GM19468 (cell line): ENCODE data around the gene LATS1.
"Not testable (repeated sequence)": the region's sequence is repeated elsewhere in the genome, so short reads cannot be mapped to it uniquely, and the experiment has no call there.

Experiments
- ATAC-seq: cut with Tn5 transposase; IDR thresholded peaks from one replicate; pipeline ENCODE4 v1.9.1; 2021; ENCODE audit warnings: mild to moderate bottlenecking, moderate library complexity, moderate number of reproducible peaks; ENCODE audit not compliant: unreplicated experiment; ENCODE audit errors: extremely low read depth

The LATS1 gene

GRCh38 chr6:149729824-149730223 is 11.9 kb upstream of the LATS1 start:
- ATAC-seq = no peak

GRCh38 chr6:149728499-149729234 is 10.8 kb upstream of the LATS1 start:
- no peak for ATAC-seq

GRCh38 chr6:149727793-149728498 is 10.0 kb upstream of the LATS1 start:
- no peak for ATAC-seq

- ATAC-seq = no peak
These were observed 7.9 kb upstream of the LATS1 start for GRCh38 chr6:149725785-149726184.

GRCh38 chr6:149723771-149724417 is 6.0 kb upstream of the LATS1 start:
- ATAC-seq = no peak

GRCh38 chr6:149723262-149723661 is 5.4 kb upstream of the LATS1 start:
- ATAC-seq = no peak

GRCh38 chr6:149719531-149719930 is 1.6 kb upstream of the LATS1 start:
- ATAC-seq = no peak

GRCh38 chr6:149717255-149717587 is 680 bp downstream of the LATS1 start:
- ATAC-seq = no peak

GRCh38 chr6:149716181-149716963 is 1.5 kb downstream of the LATS1 start:
- ATAC-seq = no peak

- ATAC-seq = no peak
These were observed 3.5 kb downstream of the LATS1 start for GRCh38 chr6:149714442-149714841.

- ATAC-seq = no peak
These were observed 6.2 kb downstream of the LATS1 start for GRCh38 chr6:149711711-149712110.

- ATAC-seq = no peak
These were observed 16.2 kb downstream of the LATS1 start for GRCh38 chr6:149701714-149702113.

GRCh38 chr6:149699150-149699549 is 18.8 kb downstream of the LATS1 start:
- no peak for ATAC-seq

- no peak for ATAC-seq
These were observed 19.7 kb downstream of the LATS1 start for GRCh38 chr6:149698175-149698574.

- ATAC-seq = no peak
These were observed 21.0 kb downstream of the LATS1 start for GRCh38 chr6:149696901-149697300.

- no peak for ATAC-seq
These were observed 23.0 kb downstream of the LATS1 start for GRCh38 chr6:149694921-149695320.

- no peak for ATAC-seq
These were observed 26.7 kb downstream of the LATS1 start for GRCh38 chr6:149691201-149691600.

- no peak for ATAC-seq
These were observed 31.7 kb downstream of the LATS1 start for GRCh38 chr6:149686230-149686629.

GRCh38 chr6:149683256-149683859 is 34.5 kb downstream of the LATS1 start:
- ATAC-seq = no peak

GRCh38 chr6:149681845-149682244 is 36.1 kb downstream of the LATS1 start:
- ATAC-seq = not testable (repeated sequence)
